Activated CD4-positive, CD25-positive, alpha-beta regulatory T cell treated with anti-CD3 and anti-CD28 coated beads, Interleukin-2, amount 50 U/mL, for 72 hours (primary cell): ENCODE data around the gene CELSR3.
A peak's percentile ranks its signal among the peaks of the same experiment; 100 is the strongest.

Source experiments
- DNase-seq: peaks from one replicate; pipeline ENCODE4 v3.0.0; 2021

CELSR3 gene

GRCh38 chr3:48685603-48686511 lies 23.2 kb upstream of the CELSR3 start, which contains the start of gene NCKIPSD:
Gene NCKIPSD (minus strand): TSS chr3:48685915. CDS start chr3:48685807, 108 bp downstream.
- peak; percentile 93 for DNase-seq

- DNase-seq = no peak
These were observed 22.6 kb upstream of the CELSR3 start for GRCh38 chr3:48685293-48685602.

DNA sequence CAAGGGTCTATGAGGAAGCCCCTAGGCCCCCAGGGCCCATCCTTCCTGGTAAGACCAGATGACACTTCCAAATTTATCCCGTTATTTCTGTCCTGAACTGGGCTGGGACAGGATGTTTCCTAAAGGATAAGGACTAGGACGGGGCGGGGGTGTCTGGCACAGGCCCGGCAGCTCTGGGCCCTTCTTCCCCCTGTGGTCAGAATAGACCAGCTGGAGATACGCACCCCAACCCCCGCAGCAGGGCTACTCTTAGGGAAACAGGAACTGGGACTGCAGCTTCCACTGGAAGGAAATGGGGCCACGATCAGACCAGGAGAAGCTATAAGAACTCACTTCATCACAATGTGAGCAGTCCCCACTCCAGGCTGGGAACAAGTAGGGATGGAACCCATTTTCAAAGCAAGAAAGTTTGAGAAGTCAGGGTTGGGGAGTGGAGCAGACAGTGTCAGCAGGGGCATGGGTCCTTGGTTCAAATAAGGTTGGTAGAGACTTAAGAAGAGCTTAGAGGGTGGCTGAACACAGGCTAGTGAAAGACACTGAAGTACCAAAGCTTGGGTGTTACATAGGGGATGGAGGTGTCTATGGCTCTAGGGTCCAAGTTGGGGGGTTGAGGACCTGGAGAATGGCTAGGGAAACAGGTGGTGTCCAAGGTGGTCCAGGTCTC lies 21.9 kb upstream of the CELSR3 start:
- no peak for DNase-seq

GRCh38 chr3:48684054-48684349 lies 21.3 kb upstream of the CELSR3 start:
- DNase-seq = no peak

DNA sequence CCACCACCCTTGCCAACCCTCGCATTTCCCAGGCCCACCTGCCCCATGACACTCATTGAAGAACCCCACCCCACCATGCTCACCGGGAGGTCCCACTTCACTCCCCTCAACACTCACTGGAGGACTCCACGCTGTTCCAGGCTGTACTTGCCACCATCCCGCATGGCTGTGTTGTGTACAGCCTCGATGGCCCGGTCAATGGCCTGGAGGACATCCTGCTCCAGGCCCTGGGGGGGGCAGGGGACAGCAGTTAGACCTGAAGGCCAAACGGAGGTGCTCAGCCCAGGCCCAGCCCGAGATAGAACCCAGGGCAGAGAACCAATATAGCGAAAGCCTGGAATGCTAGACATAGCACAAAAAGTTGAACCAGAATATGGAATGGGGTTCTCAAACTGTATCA lies 20.1 kb upstream of the CELSR3 start:
- no peak for DNase-seq

- DNase-seq = no peak
These were observed 19.4 kb upstream of the CELSR3 start for GRCh38 chr3:48681974-48682610.

DNA sequence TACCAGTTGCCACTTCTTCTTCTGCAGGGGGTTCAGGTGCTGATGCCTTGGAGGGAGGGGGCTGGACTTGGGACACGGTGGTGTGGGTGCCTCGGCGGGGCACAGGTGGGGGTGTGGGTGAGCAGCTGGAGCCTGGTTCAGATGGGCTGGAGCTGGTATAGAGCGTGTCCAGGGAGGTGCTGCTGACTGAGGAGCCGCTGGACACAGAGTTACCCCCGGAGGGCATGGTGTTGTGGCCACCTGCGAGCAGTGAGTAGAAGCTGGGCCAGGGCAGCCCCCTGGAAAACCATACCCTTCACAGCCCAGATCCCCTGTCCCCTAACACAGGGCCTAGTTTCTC lies 18.8 kb upstream of the CELSR3 start:
- no peak for DNase-seq

GRCh38 chr3:48680811-48681540 lies 18.3 kb upstream of the CELSR3 start:
- DNase-seq = no peak

- no peak for DNase-seq
These were observed 17.0 kb upstream of the CELSR3 start for GRCh38 chr3:48679411-48680391.

- DNase-seq = no peak
These were observed 16.1 kb upstream of the CELSR3 start for GRCh38 chr3:48678566-48679380.

- no peak for DNase-seq
These were observed 15.4 kb upstream of the CELSR3 start for GRCh38 chr3:48678056-48678455.

DNA sequence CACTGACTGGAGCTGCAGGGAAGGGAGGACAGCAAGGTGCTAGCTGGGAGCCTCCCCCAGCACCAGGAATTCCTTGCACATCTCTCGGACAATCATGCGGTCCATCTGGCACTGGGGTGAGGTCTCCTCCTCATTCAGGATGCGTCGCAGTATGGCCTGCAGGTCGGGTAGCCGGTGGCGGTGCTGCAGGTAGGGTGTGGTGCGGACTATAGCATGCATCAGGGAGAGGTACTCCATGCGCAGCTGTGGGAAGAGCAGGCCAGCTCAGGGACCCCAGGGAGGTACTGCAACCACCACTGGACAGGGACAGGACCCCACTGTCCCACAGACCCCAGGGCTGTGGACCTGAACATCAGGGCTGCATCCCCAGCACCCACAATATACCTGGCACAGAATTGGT lies 11.8 kb upstream of the CELSR3 start:
- DNase-seq = no peak

- no peak for DNase-seq
These were observed 9.8 kb upstream of the CELSR3 start for GRCh38 chr3:48672522-48672921.

GRCh38 chr3:48664929-48665328 lies 2.2 kb upstream of the CELSR3 start:
- DNase-seq = no peak

- DNase-seq = no peak
These were observed 1.6 kb upstream of the CELSR3 start for GRCh38 chr3:48664313-48664644.

DNA sequence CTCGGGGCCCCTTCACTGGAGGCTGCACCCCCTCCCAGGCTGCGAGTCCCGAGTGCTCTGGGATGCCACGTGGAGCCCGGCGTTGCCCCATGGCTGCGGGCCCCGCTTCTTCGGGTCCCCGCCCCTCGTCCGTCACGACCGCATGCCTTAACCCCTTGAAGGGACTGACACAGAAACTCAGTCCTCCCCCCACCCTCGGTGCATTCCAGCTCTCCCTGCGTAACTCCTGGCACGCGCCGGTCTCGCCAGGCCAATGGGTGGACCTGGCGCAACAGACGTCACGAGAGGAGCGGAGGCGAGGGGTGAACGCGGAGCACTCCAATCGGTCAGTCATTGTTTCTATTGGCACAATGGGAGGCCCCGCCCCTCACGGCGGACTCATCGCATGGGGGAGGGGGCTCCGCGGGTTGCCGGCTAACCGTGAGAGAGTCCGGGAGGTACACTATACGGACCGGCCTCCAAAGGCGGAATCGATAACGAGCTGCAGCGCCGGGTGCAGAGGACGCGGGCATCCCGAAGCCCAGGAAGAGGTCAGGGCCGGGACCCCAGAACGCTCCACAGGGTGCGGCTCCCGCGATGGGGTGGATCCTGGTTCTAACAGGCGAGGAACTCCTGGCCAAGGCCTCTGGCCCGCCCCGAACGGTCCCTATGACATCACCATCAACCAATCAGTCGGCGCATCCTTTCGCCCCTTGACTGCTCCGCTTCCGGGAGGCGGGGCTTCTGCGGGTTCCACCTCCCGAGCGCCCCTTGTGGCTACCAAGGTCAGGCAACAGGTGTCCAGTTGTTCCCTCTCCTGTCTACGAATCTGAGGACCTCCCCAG lies 1.0 kb upstream of the CELSR3 start:
- peak; percentile 92 for DNase-seq

GRCh38 chr3:48662145-48662752 lies 437 bp downstream of the CELSR3 start:
- DNase-seq = no peak

- DNase-seq = peak; percentile 80
These were observed 1.1 kb downstream of the CELSR3 start for GRCh38 chr3:48661501-48662144.

DNA sequence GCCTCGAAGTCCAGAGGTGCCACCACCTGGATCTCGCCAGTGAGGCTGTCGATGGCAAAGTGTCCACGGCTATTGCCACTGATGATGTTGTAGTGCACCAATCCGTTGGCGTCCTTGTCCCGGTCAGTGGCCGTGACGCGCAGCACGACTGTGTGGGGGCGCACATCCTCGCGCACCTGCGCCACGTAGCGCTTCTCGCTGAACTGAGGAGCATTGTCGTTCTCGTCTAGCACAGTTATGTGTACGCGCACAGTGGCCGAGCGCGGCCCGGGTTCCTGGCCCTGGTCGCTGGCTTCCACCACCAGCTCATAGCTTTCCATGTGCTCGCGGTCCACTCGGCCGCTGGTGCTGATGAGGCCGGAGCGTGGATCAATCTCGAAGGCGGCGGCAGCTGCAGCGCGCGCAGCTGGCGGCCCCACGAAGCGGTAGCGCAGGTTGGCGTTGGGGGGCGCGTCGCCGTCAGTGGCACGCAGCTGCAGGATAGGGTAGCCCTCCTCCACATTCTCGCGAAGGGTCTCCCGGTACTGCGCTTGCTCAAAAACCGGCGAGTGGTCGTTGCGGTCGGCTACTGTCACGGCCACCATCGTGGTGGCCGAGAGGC lies 1.8 kb downstream of the CELSR3 start:
- no peak for DNase-seq
